ENCODE measurements around the gene INTS1.

INTS1 gene

GRCh38 chr7:1503390-1503789 lies 799 bp downstream of the INTS1 start:
- no peak for DNase-seq (ENCODE audit: low read depth in 2 of 2)

- no peak for DNase-seq (ENCODE audit: low read depth in 2 of 2)
Observed at GRCh38 chr7:1502845-1503244, 1.3 kb downstream of the INTS1 start.

GRCh38 chr7:1501487-1502270 lies 2.5 kb downstream of the INTS1 start:
- no peak for DNase-seq (ENCODE audit: low read depth in 2 of 2)

- no peak for DNase-seq (ENCODE audit: low read depth in 2 of 2)
Observed at GRCh38 chr7:1500064-1500807, 4.0 kb downstream of the INTS1 start.

- DNase-seq (ENCODE audit: low read depth in 2 of 2): no peak
Observed at GRCh38 chr7:1499367-1500029, 4.7 kb downstream of the INTS1 start.

GRCh38 chr7:1498370-1499305 lies 5.6 kb downstream of the INTS1 start:
- DNase-seq (ENCODE audit: low read depth in 2 of 2): no peak

GRCh38 chr7:1497293-1497927 lies 6.8 kb downstream of the INTS1 start:
- DNase-seq (ENCODE audit: low read depth in 2 of 2): no peak

- no peak for DNase-seq (ENCODE audit: low read depth in 2 of 2)
Observed at GRCh38 chr7:1496531-1497292, 7.5 kb downstream of the INTS1 start.

- DNase-seq (ENCODE audit: low read depth in 2 of 2): no peak
Observed at GRCh38 chr7:1495564-1496242, 8.5 kb downstream of the INTS1 start.

- no peak for DNase-seq (ENCODE audit: low read depth in 2 of 2)
Observed at GRCh38 chr7:1494866-1495563, 9.2 kb downstream of the INTS1 start.

- DNase-seq (ENCODE audit: low read depth in 2 of 2): no peak
Observed at GRCh38 chr7:1494447-1494846, 9.7 kb downstream of the INTS1 start.

GRCh38 chr7:1493571-1493970 lies 10.6 kb downstream of the INTS1 start:
- DNase-seq (ENCODE audit: low read depth in 2 of 2): no peak

GRCh38 chr7:1493129-1493528 lies 11.1 kb downstream of the INTS1 start:
- no peak for DNase-seq (ENCODE audit: low read depth in 2 of 2)

GRCh38 chr7:1492640-1493039 lies 11.5 kb downstream of the INTS1 start:
- DNase-seq (ENCODE audit: low read depth in 2 of 2): no peak

GRCh38 chr7:1492221-1492620 lies 12.0 kb downstream of the INTS1 start:
- no peak for DNase-seq (ENCODE audit: low read depth in 2 of 2)

- no peak for DNase-seq (ENCODE audit: low read depth in 2 of 2)
Observed at GRCh38 chr7:1490837-1491236, 13.4 kb downstream of the INTS1 start.

GRCh38 chr7:1489336-1489735 lies 14.9 kb downstream of the INTS1 start:
- no peak for DNase-seq (ENCODE audit: low read depth in 2 of 2)

GRCh38 chr7:1488016-1488415 lies 16.2 kb downstream of the INTS1 start:
- DNase-seq (ENCODE audit: low read depth in 2 of 2): no peak

GRCh38 chr7:1487466-1487865 lies 16.7 kb downstream of the INTS1 start:
- no peak for DNase-seq (ENCODE audit: low read depth in 2 of 2)

Measured in stimulated activated CD4-positive, alpha-beta T cell treated with anti-CD3 and anti-CD28 coated beads, Interleukin-1b, Interleukin-23, amount 100 ng/mL, for 4 hours (primary cell).